Femur (tissue), 1 donor: ENCODE results near the gene JAML.

Experiments
- DNase-seq: peaks from one replicate; pipeline ENCODE4 v3.0.0-alpha.2; 2017

Gene JAML, protein sequence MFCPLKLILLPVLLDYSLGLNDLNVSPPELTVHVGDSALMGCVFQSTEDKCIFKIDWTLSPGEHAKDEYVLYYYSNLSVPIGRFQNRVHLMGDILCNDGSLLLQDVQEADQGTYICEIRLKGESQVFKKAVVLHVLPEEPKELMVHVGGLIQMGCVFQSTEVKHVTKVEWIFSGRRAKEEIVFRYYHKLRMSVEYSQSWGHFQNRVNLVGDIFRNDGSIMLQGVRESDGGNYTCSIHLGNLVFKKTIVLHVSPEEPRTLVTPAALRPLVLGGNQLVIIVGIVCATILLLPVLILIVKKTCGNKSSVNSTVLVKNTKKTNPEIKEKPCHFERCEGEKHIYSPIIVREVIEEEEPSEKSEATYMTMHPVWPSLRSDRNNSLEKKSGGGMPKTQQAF

DNA sequence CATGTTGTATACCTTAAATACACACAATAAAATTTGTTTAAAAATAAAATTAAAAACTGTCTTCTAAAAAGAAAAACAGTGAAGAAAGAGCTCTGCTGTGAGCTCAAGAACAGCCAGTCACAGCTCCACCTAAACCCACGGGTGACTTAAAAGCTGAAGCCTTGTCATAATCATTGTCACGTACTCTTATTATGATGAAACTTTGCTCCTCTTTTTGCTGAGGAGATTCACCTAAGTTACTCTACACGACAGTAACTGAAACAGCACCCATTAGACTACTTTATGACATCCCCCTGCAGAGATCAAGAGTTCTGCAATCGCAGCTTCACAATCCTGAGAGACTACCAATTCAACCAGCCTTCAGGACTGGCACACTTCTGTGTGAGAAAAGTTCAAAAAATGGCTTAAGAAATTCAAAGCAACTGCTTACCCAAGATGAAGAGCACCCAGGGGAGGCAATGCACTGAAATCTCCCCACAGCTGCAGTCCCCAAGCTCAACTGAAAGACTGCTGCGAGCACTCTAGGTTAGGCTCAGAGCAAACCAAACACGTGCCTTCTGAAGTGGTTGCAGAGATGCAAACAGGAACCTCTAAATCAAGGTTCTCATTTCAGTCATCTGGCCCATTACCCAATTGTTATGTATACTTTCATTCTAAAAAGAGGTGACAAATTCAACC lies at the start of gene JAML:
Gene JAML (minus strand): TSS at position 501 of the 678 bp plus-strand sequence. CDS start 10,145 bp downstream, outside the sequence.
- DNase-seq = peak; percentile 28

DNA sequence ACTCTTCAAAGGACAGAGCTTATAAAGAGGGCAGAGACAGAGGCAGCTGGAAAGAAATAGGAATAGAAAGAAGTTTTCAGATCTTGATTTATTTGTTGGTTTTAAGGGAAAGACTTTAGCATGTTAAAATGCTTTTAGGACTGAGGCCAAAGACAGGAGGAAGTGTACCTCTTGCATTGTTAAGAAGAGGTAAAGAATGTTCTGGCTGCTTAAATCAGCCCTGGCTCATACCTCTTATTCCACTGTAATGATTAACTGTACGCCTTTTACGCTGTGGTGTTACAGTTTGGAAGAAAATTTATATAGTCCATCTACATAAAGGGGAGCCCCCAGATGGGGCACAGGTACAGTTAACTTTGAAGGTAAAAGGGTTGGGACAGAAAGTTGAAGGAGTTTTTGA lies 49.4 kb upstream of the JAML start:
- no peak for DNase-seq

DNA sequence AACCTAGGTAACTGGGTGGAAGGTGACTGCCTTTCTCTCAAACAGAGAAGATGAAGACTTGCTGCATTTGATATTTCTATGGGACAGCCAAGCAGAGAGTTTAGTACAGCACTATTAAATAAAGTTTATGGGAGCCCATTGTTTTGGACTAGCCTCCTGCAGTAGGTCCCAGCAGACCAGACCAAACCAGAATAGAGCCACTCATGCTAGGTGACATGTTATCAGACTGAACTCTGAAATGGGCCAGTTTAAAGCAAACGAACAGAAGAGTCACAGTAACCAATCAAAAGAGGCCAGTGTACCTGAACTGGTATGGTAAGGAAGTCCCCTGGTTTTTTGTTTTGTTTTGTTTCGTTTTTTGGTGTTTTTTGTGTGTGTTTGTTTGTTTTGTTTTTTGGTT lies 47.2 kb upstream of the JAML start:
- DNase-seq = no peak

DNA sequence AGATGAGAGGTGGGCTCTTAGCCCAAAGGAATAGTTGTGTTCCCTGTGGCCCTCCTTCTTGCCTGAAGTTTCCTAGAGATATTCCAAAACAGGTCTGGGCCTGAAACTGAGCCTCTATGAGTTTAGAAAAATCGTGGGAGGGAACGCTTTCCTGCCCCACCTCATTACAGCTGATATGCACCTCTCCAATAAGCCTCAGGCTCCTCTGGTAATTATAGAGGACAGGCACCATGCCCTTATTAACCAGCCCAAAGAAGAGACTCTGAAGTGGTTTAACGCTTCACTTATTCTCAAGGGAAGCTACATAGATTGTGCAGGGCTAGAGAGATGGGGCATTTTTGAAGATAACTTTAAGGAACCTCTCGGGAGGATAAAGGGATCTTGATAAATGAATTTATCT lies 42.7 kb upstream of the JAML start:
- no peak for DNase-seq

DNA sequence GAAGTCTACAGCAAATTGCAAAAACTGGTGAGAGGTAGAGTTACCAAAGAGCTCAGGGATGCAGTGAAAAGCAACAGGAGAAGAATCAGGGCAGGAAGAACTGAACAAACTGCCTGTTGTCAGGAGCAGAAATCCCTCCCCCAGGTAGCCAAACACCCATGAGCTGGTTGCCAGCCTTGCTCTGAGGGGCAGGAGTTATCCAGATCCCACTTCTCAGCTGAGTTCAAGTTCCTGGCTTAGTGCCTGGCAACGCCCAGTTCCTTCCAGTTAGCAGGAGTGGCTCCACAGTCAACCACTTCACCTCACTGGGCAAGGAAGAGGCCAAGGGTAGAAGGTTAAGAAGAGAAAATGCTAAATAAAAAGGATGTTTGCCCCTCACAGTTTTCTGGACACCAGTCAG lies 41.1 kb upstream of the JAML start:
- DNase-seq = no peak

DNA sequence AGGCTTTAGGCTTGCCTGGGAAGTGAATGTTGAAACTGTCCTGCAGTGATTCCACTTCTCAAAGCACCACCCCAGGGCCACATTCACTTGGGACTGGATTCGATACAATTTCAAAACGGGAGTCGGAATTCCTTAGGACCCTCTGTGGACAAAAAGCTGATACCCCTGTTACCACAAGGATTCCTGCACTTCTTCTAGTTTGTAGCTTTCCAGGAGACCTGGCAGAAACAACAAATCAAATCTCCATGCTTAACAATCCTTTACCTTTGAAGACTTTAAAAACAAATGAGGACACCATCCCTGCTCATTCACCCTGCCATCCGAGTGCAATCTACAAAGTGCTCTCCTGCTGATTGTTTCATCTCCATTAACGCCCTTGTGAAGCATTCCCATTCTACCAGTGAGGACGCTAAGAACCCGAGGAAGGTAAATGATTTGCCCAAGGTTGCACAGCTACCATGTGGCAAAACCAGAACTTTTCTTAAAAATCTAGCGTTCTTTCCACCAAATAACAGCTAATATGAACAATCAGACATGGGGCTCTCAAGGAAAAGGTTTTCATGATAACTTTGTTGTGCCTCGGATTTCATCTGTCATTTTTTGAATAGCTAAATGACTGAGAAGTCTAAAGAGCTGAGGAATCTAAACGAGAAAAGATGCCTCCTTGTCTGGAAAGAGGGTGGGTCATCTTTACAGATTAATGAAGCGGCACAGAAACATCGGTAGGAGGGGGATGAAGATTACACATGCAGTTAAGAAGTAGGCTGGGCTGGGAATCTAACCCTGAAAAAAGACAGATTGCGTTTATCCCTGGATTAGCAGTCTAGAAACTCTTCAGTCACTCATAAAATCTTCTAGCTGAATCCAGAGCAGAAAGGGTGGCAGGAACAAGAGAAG lies 40.0 kb upstream of the JAML start:
- DNase-seq = no peak

DNA sequence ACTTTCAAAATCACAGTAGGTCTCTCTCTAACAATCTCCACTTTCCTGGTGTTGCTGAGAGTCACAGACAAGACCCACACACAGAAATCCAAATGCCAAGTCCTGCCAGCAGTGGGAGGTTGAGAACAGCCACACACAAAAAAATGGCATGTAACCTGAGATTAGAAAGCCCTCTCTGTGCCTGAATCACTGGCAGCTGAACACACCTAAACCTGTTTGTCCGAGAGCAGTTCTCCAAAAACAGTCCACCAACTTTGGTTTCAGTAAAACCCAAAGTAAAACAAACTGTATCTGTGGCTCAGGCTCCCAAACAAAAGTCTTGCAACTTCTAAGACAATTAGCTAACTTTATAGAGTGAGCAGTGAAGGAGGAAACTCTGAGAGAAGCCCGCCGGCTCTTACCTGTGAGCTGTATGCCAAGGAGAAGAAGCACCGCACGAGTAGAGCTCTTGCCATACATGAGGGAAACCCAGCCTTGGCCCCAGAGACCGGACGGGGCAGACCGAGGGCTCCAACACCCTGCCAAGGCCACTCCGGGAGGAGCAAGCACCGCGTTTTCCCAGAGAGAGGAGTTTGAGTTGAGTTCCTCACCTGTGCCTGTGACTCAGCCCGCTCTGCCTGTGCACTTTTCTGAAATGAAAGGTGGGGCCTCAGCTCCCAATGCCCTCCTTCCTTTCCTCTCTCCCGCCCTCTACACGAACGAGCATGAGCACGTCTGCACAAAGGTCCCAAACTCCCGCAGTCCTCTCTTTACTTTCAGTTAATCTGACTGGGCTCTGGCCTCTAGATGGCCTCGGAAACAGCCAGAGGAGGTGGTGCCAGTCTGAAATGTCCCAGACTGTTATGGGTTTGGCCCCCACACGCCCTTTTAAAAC lies 39.1 kb upstream of the JAML start, which contains the start of gene MPZL2:
Gene MPZL2 (minus strand): TSS at position 603 of the 874 bp plus-strand sequence. CDS start 144 bp downstream, at position 459.
- DNase-seq = peak; percentile 27

DNA sequence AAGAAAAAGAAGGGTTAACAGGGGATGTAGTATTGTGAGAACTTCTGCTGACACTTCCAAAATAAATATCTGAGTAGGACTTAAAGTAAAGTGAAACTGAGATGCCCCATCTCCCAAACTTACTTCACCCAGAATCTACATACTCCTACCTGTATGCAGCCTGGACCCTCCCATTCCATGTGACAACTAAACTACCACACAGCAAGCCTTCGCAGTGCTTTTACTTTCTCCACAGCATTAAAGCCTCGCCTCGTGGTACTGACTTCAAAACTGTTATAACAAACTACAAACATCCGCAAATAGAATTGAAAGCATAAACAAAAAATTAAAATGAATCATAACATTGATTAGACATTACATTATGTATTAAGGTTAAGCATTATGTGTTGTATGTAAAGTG lies 38.3 kb upstream of the JAML start:
- DNase-seq = no peak

DNA sequence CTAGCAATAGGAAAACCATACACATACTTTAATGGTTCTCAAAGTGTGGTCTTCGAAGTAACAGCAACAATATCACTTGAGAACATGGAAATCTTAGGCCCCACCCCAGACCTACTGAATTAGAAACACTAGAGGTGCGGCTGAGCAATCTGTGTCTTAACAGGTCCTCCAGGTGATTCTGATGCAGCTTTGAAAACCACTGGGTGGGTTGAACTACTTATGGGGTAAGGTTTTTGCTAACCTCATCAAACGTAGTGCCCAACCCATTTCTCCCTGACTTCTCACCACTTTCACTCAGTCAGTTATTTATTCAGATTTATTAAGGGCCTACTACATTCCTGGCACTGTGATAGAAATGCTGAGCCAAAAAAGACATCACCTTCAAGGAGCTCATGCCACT lies 35.5 kb upstream of the JAML start:
- DNase-seq = no peak

DNA sequence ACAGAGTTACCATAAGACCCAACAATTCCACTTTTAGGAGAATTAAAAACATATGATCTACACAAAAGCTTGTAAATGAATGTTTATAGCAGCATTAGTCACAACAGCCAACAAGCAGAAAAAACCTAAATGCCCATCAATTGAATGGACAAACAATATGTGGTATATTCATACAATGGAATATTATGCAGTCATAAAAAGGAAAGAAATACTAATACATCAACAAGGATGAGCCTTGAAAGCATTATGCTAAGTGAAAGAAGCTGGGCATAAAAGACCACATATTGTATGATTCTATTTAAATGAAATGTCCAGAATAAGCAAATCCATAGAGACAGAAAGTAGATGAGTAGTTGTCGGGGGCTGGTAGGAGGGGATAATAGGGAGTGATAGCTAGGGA lies 34.3 kb upstream of the JAML start:
- no peak for DNase-seq

DNA sequence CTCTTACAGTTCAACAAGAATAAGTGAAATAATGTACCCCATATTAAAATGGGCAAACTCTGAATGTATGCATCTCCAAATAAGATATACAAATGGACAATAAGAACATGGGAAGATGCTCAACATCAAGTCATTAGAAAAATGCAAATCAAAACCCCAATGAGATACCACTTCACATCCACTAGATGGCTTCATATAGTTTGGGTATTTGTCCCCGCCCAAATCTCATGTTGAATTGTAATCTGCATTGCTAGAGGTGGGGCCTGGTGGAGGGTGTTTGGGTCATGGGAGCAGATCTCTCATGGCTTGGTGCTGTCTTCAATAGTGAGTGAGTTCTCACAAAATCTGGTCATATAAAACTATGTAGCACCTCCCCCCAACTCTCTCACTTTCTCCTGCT lies 33.6 kb upstream of the JAML start:
- DNase-seq = no peak

DNA sequence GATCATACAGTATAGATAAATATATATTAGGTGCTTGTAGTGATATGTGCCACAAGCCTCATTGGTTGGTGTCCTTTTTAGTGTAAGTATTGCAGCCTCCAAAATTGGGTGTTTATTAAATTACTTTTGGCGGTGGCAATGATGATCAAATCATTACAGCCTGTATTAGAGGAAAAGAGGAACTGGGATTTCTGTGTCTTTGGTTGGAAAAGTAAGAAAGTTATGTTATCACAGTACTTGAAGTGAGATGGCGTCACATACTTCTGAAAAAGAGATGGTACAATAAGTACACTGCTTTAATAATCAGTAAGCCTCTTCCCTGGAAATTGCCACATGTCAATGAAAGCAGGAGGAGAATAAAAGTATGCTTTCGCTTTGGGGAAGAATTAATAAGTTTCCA lies 27.9 kb upstream of the JAML start:
- no peak for DNase-seq

DNA sequence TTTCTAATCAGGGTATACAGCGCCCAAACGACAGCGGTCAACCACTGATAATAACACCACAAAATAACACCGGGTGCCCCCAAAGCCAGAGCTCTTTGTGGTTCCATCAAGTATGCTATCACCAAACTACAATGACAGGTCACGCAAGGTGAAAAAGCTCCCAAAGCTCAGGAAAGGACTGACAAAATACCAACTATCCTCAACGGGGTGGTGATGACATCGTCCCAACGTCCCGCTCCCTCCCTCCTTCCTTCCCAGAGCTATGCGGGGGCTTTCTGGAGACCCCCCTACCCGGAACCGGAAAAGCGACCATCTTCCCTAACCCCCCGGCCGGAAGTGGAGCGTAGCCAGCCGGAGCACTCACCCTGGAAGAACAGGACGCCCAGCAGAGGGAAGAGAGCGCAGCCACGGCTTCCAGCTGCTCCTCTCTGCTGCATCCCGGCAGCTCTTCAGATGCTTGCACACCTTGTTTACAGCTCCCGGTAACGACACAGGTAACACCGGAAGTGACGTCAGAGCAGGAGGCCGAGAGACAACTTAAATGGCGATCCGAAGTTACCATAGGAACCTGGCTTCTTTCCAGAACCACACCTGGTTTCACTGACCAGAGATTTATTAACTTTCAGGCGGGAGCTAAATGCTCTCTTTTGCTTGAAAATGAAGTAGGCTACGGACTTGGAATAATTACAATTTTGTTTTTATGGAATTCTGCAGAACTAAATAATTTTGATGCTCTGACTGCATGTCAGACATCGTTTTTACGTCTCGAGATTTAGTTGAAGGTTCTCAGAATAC lies 27.2 kb upstream of the JAML start, which contains the start of gene MPZL3:
Gene MPZL3 (minus strand): TSS at position 508 of the 795 bp plus-strand sequence. CDS start 71 bp downstream, at position 437.
- peak; percentile 84 for DNase-seq

DNA sequence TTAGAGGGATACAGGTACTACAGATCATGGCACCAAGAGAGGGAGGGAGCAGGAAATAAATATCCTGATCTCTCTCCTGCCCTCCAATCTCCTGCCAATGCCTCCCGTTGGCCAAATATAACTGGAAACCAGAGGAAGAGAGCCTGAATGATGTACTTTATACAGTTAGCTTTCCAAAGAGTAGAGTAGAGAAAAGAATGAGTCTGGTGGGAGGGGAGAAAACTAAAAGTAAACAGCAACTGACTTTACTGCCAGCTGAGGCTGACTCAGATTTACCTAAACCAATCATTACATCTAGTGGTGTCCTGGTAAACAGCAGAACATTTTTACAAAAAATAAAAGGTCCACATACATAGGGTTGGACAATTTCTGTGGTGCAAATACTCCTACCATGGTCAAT lies 22.2 kb upstream of the JAML start:
- no peak for DNase-seq

DNA sequence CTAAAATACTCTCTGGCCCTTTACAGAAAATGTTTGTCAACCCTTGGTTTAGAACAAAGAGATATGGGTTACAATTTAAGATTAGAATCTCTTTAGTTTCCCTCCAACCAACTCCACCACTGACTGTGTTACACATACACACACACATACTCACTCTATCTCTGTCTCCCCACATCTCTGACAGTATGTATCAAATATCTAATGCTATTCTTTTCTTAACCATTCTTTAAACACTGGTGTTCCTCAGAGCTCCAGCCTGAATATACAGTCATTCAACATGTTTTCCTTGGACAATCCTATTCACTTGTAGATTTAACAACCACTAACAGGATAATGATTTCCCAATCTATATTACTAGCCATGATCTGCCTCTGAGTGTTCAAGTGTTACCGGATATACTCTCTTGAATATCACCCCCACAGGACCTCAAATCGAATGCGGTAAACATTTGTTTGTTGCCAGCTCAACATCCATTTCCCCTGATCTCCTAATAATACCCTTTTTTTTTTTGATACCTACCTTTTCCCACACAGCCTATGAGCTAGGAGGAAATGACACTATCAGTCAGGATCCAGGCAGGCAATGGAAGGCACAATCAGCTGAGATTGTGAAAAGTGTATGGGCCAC lies 21.2 kb upstream of the JAML start:
- DNase-seq = no peak

DNA sequence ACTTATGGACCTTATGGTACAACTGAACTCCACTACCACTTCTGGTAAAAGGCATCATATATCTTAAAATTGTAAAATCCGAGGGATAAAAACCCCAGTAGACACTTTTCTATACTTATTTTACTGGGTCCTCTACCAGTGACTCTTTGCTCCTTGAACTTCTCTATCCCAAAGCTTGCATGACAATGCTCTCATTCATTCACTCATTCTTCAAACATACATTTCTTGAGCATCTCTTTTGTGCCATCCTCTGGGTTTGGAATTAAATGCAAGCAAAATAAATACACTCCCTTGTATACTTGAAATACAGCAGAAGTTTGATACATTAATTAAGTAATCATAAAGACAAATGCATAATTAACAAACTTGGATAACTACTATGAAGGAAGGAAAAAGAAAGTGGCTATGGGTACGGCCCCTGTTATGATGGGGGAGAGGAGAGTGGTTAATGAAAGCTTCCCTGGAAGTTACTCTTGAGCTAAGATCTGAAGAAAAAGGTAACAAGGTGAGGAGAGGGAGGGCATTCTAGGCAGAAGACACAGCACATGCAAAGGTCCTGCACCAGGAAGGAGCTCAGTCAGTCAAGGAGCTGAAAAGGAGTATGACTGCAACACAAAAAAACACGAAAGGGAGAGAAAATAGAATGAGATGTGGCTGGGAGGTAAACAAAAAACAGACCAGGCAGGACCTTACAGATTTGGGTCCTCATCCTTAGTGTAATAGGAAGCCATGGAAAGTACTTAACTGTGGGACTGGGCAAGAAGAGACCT lies 19.4 kb upstream of the JAML start:
- no peak for DNase-seq

DNA sequence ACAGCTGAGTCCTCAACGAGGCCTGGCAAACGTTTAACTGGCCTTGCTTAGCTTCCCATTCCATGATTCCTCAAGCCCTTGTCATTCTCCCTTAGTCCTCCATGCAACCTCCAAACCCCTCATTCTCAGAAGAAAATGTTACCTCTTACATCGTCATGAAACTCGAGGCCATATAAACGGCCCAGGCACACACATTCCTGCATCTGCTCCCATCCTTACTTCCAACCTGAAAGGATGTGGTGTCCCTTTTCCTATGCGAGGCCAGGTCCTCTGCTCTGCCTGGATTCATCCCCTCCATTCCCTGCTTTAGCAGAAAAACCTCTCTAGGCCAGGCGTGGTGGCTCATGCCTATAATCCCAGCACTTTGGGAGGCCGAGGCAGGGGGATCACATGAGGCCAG lies 18.4 kb upstream of the JAML start:
- DNase-seq = no peak

DNA sequence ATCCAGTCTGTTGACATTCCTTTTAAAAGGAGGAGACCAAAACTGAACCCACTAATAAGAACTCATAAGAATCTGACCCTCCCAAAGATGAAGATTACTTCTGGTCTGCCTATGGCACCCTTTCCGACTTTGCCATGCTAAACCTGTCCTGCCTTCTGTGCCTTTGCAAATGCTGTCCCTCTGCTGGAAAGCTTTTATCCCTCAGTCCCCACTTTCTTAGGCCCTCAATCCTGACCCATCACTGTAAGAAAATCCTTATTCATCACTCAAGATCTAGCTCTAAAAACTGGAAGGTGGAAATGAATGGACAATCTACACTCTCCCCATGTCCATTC lies 16.9 kb upstream of the JAML start:
- DNase-seq = no peak

DNA sequence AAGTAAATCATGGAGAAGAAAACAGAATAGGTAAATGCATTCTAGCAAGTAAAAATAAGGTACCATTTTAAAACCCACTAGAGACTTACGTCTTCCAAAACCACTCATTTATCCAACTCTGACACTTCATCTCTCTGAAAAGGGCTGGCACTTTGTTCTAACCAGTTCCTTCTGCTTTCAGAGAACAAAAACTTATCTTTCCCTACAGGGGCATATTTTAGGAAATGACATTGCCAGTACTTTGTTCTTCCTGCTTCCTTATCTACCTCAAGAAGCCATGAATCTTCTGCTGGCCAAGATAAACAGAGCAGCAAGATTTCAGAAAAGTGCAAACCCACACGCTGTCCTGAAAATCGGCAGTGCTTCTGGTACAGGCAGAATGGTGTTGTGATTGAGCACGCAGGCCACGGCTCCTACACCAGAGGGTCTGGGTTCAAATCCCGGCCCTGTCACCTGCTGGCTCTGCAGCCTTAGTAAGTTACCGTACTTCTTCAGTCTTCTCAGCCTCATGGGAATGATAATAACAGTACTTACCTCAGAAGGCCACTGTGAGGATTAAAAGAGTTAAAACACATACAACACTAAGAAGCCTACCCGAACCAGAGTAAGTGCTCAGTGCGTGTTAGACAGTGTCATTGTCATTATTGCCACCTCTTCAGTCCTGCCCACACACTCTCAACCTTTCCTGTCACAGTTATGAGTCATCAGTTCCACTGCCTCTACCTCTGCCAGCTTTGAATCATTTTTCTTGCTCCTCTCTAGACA lies 16.4 kb upstream of the JAML start:
- no peak for DNase-seq
